Activated naive CD4-positive, alpha-beta T cell treated with anti-CD3 and anti-CD28 coated beads for 36 hours (primary cell): ENCODE results near the gene PAPSS1. TPM values are rescaled to one million over a fixed set of nuclear protein-coding genes. Genes with fewer than 3 reads are reported as not detected.
"Not testable (repeated sequence)": the region's sequence is repeated elsewhere in the genome, so short reads cannot be mapped to it uniquely, and the experiment has no call there.

Experiments
- CTCF ChIA-PET: fragments of 350-600 bp; sonication (Branson Sonifier 250); formaldehyde crosslinking; loops from one replicate; lab custom pipeline; 2021; ENCODE audit warnings: antibody characterized with exemption; lab: Charles Lee
- DNase-seq: peaks from one replicate; pipeline ENCODE4 v3.0.0-alpha.2; 2020
- H3K27ac Mint-ChIP-seq: one replicate; pipeline ENCODE4 v1.8.0; 2021; ENCODE audit warnings: mild to moderate bottlenecking, mixed read lengths
- H3K27me3 Mint-ChIP-seq: one replicate; pipeline ENCODE4 v1.8.0; 2021; ENCODE audit warnings: low read depth, mixed read lengths
- H3K36me3 Mint-ChIP-seq: one replicate; pipeline ENCODE4 v1.8.0; 2021; ENCODE audit warnings: low read depth, mixed read lengths
- H3K4me1 Mint-ChIP-seq: one replicate; pipeline ENCODE4 v1.8.0; 2021; ENCODE audit warnings: low read depth, mixed read lengths
- H3K4me3 Mint-ChIP-seq: one replicate; pipeline ENCODE4 v1.8.0; 2021; ENCODE audit warnings: mild to moderate bottlenecking, moderate library complexity, mixed read lengths
- H3K9me3 Mint-ChIP-seq: one replicate; pipeline ENCODE4 v1.8.0; 2021; ENCODE audit warnings: mixed read lengths
- intact Hi-C: fragments of 100-400 bp; cut with micrococcal nuclease; formaldehyde crosslinking; loops from one replicate; pipeline ENCODE4 v1.15.1; 2023
- total RNA-seq, 2 experiments: library from RNA; stranded (reverse); gene quantifications; one replicate each; pipeline ENCODE4 v1.2.3, GENCODE V29; 2021

PAPSS1 gene
- total RNA-seq, 2 experiments from 2014 or later: 28.7 to 29.1 TPM

DNA sequence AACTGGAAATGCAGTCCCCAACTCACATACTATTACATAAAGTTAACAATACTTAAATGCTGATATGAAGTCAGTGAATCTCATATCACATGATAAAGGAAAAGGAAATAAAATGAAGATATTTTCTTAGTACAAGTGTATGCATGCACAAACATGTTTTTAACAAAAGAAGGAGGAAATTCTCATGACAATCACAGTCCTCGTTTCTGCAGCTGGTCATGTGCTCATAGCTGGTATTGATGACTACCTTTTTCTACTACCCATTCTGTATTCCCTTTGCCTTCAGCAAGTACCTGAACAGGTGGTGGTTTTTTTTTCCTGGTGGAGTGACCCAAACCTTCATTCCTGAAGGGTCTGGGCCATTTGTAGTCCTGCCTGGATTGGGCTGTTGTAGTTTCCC is 3.3 kb upstream of the PAPSS1 start:
- H3K27ac Mint-ChIP-seq: not testable (repeated sequence)

DNA sequence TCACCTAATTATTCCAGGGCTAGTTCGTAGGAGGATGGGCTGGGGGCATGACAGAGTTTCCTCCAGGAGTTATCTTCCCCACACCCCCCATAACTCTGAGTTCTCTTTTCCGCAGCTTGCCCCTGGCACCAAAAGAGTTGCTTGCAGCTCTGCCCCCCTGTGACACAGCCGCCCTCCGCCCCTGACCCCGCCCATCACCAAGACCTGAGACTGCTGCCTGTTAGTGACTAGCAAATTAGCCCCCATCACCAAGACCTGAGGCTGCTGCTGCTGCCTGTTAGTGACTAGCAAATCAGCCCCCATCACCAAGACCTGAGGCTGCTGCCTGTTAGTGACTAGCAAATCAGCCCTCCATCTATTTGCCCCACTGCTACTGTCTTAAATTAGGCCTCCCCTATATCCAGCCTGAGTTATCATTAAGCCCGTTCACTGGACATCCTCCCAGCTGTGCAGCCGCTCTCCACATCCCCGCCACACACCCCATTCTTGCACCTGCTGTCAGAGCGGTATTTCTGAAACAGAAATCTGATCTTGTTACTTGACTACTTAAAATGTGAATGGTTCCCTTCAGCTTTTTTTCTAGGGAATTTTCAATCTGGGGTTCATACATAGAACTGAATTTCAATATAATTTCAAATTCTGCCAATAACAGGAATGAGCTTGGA is 1.5 kb upstream of the PAPSS1 start:
- intact Hi-C loops: loop anchor here (5.0 to 10.0 kb wide), 5 partner anchors 164 to 1711 kb away; partner anchors contain the start of gene SEC24B
- no peaks in the 10 kb centered on the region for H3K27me3 Mint-ChIP-seq
- peak overlapping the region; percentile 77 for H3K27ac Mint-ChIP-seq
- peak overlapping the region; percentile 86 for H3K4me3 Mint-ChIP-seq
- H3K9me3 Mint-ChIP-seq: no peaks in the 10 kb centered on the region
- H3K36me3 Mint-ChIP-seq: peaks cover 2% of the 10 kb centered on the region
- CTCF ChIA-PET: interaction anchor here (0.6 to 2.9 kb wide), 6 partner anchors 11 to 210 kb away, joined by 3 to 15 read pairs (median 4); partner anchors contain the start of gene CYP2U1
- H3K4me1 Mint-ChIP-seq: peaks cover 26% of the 10 kb centered on the region
- peak; percentile 55 for DNase-seq

More for the DNA sequence above, 3.3 kb upstream of the PAPSS1 start:
- not testable (repeated sequence) for H3K27me3 Mint-ChIP-seq, H3K9me3 Mint-ChIP-seq, H3K36me3 Mint-ChIP-seq, H3K4me3 Mint-ChIP-seq, DNase-seq
- intact Hi-C loops: loop anchor here (5.0 to 10.0 kb wide), 5 partner anchors 166 to 1709 kb away; partner anchors contain the start of gene SEC24B
- H3K4me1 Mint-ChIP-seq: peaks cover 19% of the 10 kb centered on the region
- CTCF ChIA-PET: interaction anchor here (0.6 to 1.0 kb wide), 2 partner anchors 14 to 97 kb away, joined by 3 to 4 read pairs; no protein-coding TSS in a partner anchor

- Mint-ChIP-seq H3K27me3 (no peaks in the 10 kb centered on the region), H3K9me3 (no peaks in the 10 kb centered on the region), H3K4me1 (peaks cover 26% of the 10 kb centered on the region), H3K36me3 (peaks cover 2% of the 10 kb centered on the region), H3K27ac (peak overlapping the region; percentile 61), H3K4me3 (peak overlapping the region; percentile 86)
- peak; percentile 53 for DNase-seq
- CTCF ChIA-PET: interaction anchor here (0.5 to 2.9 kb wide), 4 partner anchors 15 to 50 kb away, joined by 3 to 15 read pairs (median 8); no protein-coding TSS in a partner anchor
- intact Hi-C loops: loop anchor here (5.0 kb wide), 1 partner anchor 67 kb away; no protein-coding TSS in a partner anchor
These were observed 670 bp downstream of the PAPSS1 start for GRCh38 chr4:107719207-107719921.

DNA sequence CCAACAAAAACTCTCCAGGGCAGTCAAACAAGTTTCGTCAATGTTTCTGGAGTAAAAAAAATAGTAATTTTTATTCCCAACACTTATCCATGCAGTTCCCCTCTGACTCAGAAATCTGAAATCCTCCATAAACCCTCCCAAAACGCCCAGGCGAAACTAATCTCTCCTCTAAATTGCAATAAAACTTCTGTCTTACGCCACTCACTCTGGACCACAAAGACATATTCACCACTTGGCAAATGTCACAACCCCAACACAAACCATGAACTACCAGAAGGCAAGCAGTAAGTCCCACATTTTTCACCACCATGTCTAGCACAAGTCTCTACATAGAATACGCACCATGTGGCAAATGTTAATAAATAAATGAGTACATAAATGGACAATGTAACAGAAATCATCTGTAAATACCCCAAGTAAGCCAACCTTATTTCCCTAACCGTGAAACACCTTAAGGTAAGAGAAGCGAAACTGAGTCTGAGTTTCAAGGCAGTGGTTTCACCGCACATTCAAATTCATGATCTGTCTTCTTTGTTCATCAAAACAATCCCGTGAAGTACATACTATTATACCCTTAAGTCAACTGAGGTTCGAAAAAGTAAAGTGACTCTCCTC is 1.6 kb downstream of the PAPSS1 start:
- DNase-seq: no peak
- Mint-ChIP-seq H3K9me3 (no peaks in the 10 kb centered on the region), H3K4me1 (peaks cover 26% of the 10 kb centered on the region), H3K4me3 (peak overlapping the region; percentile 86), H3K27me3 (no peaks in the 10 kb centered on the region), H3K27ac (no peak overlapping the region), H3K36me3 (peaks cover 2% of the 10 kb centered on the region)
- CTCF ChIA-PET: interaction anchor here (0.5 to 2.9 kb wide), 2 partner anchors 16 to 20 kb away, joined by 3 to 12 read pairs; no protein-coding TSS in a partner anchor
- intact Hi-C loops: loop anchor here (5.0 kb wide), 1 partner anchor 66 kb away; no protein-coding TSS in a partner anchor

GRCh38 chr4:107714256-107714655 is 5.8 kb downstream of the PAPSS1 start:
- no peak overlapping the region for H3K4me3 Mint-ChIP-seq
- intact Hi-C loops: no loop called here
- peaks cover 4% of the 10 kb centered on the region for H3K9me3 Mint-ChIP-seq
- no peak for DNase-seq
- no peak overlapping the region for H3K27ac Mint-ChIP-seq
- peaks cover 30% of the 10 kb centered on the region for H3K4me1 Mint-ChIP-seq
- no peaks in the 10 kb centered on the region for H3K27me3 Mint-ChIP-seq
- H3K36me3 Mint-ChIP-seq: peaks cover 8% of the 10 kb centered on the region
- CTCF ChIA-PET: no interaction called here

GRCh38 chr4:107712236-107712635 is 7.8 kb downstream of the PAPSS1 start:
- peaks cover 13% of the 10 kb centered on the region for H3K36me3 Mint-ChIP-seq
- intact Hi-C loops: no loop called here
- H3K4me3 Mint-ChIP-seq: no peak overlapping the region
- no peak for DNase-seq
- peaks cover 18% of the 10 kb centered on the region for H3K4me1 Mint-ChIP-seq
- no peak overlapping the region for H3K27ac Mint-ChIP-seq
- peaks cover 6% of the 10 kb centered on the region for H3K9me3 Mint-ChIP-seq
- CTCF ChIA-PET: no interaction called here
- H3K27me3 Mint-ChIP-seq: no peaks in the 10 kb centered on the region

GRCh38 chr4:107711831-107712230 is 8.2 kb downstream of the PAPSS1 start:
- peaks cover 13% of the 10 kb centered on the region for H3K36me3 Mint-ChIP-seq
- H3K9me3 Mint-ChIP-seq: peaks cover 6% of the 10 kb centered on the region
- H3K4me1 Mint-ChIP-seq: peaks cover 18% of the 10 kb centered on the region
- no peak overlapping the region for H3K27ac Mint-ChIP-seq
- no peaks in the 10 kb centered on the region for H3K27me3 Mint-ChIP-seq
- H3K4me3 Mint-ChIP-seq: no peak overlapping the region
- no peak for DNase-seq
- CTCF ChIA-PET: no interaction called here
- intact Hi-C loops: no loop called here

DNA sequence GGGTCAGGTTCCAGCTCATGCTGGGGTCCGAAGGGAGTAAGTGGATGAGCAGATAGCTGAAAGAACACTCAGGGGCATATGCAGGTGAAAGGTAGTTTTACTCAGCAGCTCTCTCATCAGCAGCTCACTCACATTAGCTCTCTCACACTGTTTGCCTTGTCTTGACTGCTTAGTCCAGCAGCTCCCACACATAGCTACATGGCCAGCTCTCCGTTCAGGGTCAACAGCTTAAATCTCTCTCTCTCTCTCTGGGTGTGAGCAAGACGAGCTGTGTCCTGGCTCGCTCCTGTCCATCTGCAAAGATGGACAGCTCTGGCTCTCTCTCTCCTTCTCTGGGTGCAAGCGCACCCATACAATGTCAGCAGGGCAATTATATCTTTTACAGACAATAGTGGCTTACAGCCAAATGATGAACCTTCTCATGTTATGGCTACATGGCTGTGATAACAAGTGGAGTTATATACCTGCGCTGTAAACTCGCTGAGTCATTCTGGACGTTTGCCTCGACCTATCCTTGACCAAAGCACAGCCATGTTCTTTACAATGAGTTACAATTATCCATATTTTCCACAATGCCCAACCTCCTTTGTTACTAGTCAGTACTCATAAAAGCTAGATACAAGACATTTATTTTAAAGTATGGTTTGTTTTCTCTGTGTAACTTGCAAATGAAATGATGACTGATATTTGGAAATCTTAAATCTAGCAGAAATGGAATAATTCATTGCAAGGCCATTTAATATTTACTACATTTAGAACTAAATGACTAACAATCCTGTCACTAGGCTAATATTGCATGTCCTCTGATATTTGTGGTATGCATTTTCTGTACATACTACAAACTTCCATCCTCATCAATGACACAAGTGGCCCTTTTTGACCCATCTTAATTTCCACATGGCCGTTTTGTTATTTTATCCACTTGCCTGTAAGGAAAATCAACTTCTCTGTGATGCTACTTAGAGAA is 9.3 kb downstream of the PAPSS1 start:
- intact Hi-C loops: no loop called here
- Mint-ChIP-seq H3K27ac (no peak overlapping the region), H3K4me3 (no peak overlapping the region)

DNA sequence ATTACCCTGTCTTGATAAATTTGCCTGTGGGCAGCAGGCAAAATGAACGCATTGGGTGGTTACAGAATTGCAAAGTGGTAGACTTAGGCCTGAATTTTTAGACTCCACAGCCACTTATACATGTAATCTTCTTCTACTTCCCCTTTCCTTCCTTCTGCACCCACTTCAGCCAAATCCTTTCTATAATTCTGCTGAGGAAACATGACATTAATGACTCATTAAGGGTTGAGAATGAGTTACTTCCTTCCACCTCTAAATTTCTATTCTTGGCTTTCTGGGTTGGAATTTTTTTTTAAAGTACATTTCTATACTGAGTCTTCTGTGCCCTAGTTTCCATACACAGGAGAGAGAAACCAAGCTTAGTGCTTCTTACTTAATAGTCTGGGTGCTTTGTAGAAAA is 10.1 kb downstream of the PAPSS1 start:
- H3K27ac Mint-ChIP-seq: no peak overlapping the region
- peaks cover 22% of the 10 kb centered on the region for H3K9me3 Mint-ChIP-seq
- no peaks in the 10 kb centered on the region for H3K27me3 Mint-ChIP-seq
- CTCF ChIA-PET: no interaction called here
- intact Hi-C loops: no loop called here
- DNase-seq: no peak
- H3K36me3 Mint-ChIP-seq: peaks cover 16% of the 10 kb centered on the region
- no peak overlapping the region for H3K4me3 Mint-ChIP-seq
- H3K4me1 Mint-ChIP-seq: peaks cover 14% of the 10 kb centered on the region

More for the DNA sequence above, 9.3 kb downstream of the PAPSS1 start:
- H3K36me3 Mint-ChIP-seq: peaks cover 15% of the 10 kb centered on the region
- CTCF ChIA-PET: no interaction called here
- peaks cover 14% of the 10 kb centered on the region for H3K9me3 Mint-ChIP-seq
- H3K4me1 Mint-ChIP-seq: peaks cover 14% of the 10 kb centered on the region
- no peaks in the 10 kb centered on the region for H3K27me3 Mint-ChIP-seq
- no peak for DNase-seq

- peaks cover 27% of the 10 kb centered on the region for H3K9me3 Mint-ChIP-seq
- CTCF ChIA-PET: no interaction called here
- H3K27ac Mint-ChIP-seq: no peak overlapping the region
- intact Hi-C loops: no loop called here
- no peak overlapping the region for H3K4me3 Mint-ChIP-seq
- H3K4me1 Mint-ChIP-seq: peaks cover 14% of the 10 kb centered on the region
- no peaks in the 10 kb centered on the region for H3K27me3 Mint-ChIP-seq
- DNase-seq: no peak
- H3K36me3 Mint-ChIP-seq: peaks cover 16% of the 10 kb centered on the region
These were observed 11.8 kb downstream of the PAPSS1 start for GRCh38 chr4:107708225-107708624.

GRCh38 chr4:107705742-107706556 is 14.1 kb downstream of the PAPSS1 start:
- H3K4me1 Mint-ChIP-seq: peaks cover 14% of the 10 kb centered on the region
- intact Hi-C loops: no loop called here
- no peak overlapping the region for H3K27ac Mint-ChIP-seq
- peaks cover 21% of the 10 kb centered on the region for H3K36me3 Mint-ChIP-seq
- H3K4me3 Mint-ChIP-seq: no peak overlapping the region
- no peak for DNase-seq
- H3K9me3 Mint-ChIP-seq: peaks cover 27% of the 10 kb centered on the region
- CTCF ChIA-PET: interaction anchor here (0.8 kb wide), 1 partner anchor 31 kb away, joined by 3 read pairs; no protein-coding TSS in a partner anchor
- no peaks in the 10 kb centered on the region for H3K27me3 Mint-ChIP-seq
